Neural cell (in vitro differentiated cells): ENCODE data around the gene CLCA1. TPM values are rescaled to one million over a fixed set of nuclear protein-coding genes. Genes with fewer than 3 reads are reported as not detected.

Experiments
- H2AFZ ChIP-seq: fragments of 200-600, 300-800 bp; sonication (generic), shearing (Covaris generic); 2 replicates; pipeline ENCODE4 v1.6.0; 2014; ENCODE audit warnings: low read depth, mild to moderate bottlenecking, antibody characterized with exemption, low read length, moderate library complexity
- H3F3A ChIP-seq: fragments of 200-600 bp; shearing (Covaris generic); 2 replicates; pipeline ENCODE4 v1.6.1; 2016; ENCODE audit warnings: mild to moderate bottlenecking, moderate library complexity, mixed read lengths, antibody characterized with exemption, low read length; ENCODE audit not compliant: insufficient read depth, poor library complexity, severe bottlenecking
- H3K27ac ChIP-seq: fragments of 200-600, 300-800 bp; sonication (generic), shearing (Covaris generic); 2 replicates; pipeline ENCODE4 v1.5.1; 2014; ENCODE audit warnings: mild to moderate bottlenecking, low read length, moderate library complexity
- H3K27me3 ChIP-seq: fragments of 300-800, 200-600 bp; sonication (generic), shearing (Covaris generic); 2 replicates; pipeline ENCODE4 v1.6.0; 2014; ENCODE audit warnings: mild to moderate bottlenecking, low read depth, low read length, moderate library complexity; ENCODE audit not compliant: insufficient read depth
- H3K36me3 ChIP-seq: fragments of 300-800, 200-600 bp; sonication (generic), shearing (Covaris generic); 2 replicates; pipeline ENCODE4 v1.5.1; 2014; ENCODE audit warnings: mild to moderate bottlenecking, antibody characterized with exemption, low read length, moderate library complexity; ENCODE audit not compliant: insufficient read depth
- H3K4me2 ChIP-seq: fragments of 300-800, 200-600 bp; sonication (generic), shearing (Covaris generic); 2 replicates; pipeline ENCODE4 v1.6.0; 2014; ENCODE audit warnings: mild to moderate bottlenecking, low read length
- H3K4me3 ChIP-seq: fragments of 300-800, 200-600 bp; sonication (generic), shearing (Covaris generic); 2 replicates; pipeline ENCODE4 v1.5.1; 2014; ENCODE audit warnings: mild to moderate bottlenecking, low read length, moderate library complexity
- H3K79me2 ChIP-seq: fragments of 200-600 bp; shearing (Covaris generic); replicated peaks from 2 replicates; pipeline ENCODE4 v1.6.0; 2014; ENCODE audit warnings: mild to moderate bottlenecking, low read length, moderate library complexity; ENCODE audit not compliant: insufficient read depth
- H3K9ac ChIP-seq: fragments of 300-800, 200-600 bp; sonication (generic), shearing (Covaris generic); 2 replicates; pipeline ENCODE4 v1.6.1; 2016; ENCODE audit warnings: mild to moderate bottlenecking, low read length, mixed read lengths
- H3K9me2 ChIP-seq: fragments of 200-600 bp; shearing (Covaris generic); 2 replicates; pipeline ENCODE4 v1.6.1; 2016; ENCODE audit warnings: mild to moderate bottlenecking, low read length, mixed read lengths; ENCODE audit not compliant: insufficient read depth
- H3K9me3 ChIP-seq: fragments of 200-600, 300-800 bp; sonication (generic), shearing (Covaris generic); 2 replicates; pipeline ENCODE4 v1.6.1; 2016; ENCODE audit warnings: mild to moderate bottlenecking, mixed run types, low read length, moderate library complexity, mixed read lengths
- H4K20me1 ChIP-seq: fragments of 200-600 bp; shearing (Covaris generic); 2 replicates; pipeline ENCODE4 v1.6.1; 2016; ENCODE audit warnings: mild to moderate bottlenecking, mixed run types; ENCODE audit not compliant: insufficient read depth
- EP300 ChIP-seq: fragments of 450-650 bp; conservative IDR thresholded peaks from 2 replicates; pipeline ENCODE4 v1.6.1; 2014; ENCODE audit warnings: antibody characterized with exemption, mild to moderate bottlenecking, moderate library complexity; ENCODE audit not compliant: poor library complexity, severe bottlenecking
- EZH2 ChIP-seq: fragments of 200-600, 300-800 bp; shearing (Covaris generic), sonication (generic); IDR thresholded peaks from 2 replicates; pipeline ENCODE4 v1.6.1; 2014; ENCODE audit warnings: antibody characterized with exemption, low read length, borderline replicate concordance, mild to moderate bottlenecking; ENCODE audit not compliant: insufficient read depth, poor library complexity, severe bottlenecking
- MXI1 ChIP-seq: fragments of 450-650 bp; conservative IDR thresholded peaks from 2 replicates; pipeline ENCODE4 v1.6.1; 2014; ENCODE audit warnings: antibody characterized with exemption, mild to moderate bottlenecking; ENCODE audit not compliant: poor library complexity, severe bottlenecking
- POLR2AphosphoS5 ChIP-seq: IDR thresholded peaks from 2 replicates; pipeline ENCODE4 v1.6.1; 2012
- RAD21 ChIP-seq: fragments of 450-650 bp; conservative IDR thresholded peaks from 2 replicates; pipeline ENCODE4 v1.6.1; 2014; ENCODE audit warnings: antibody characterized with exemption, mild to moderate bottlenecking, moderate library complexity
- REST ChIP-seq: IDR thresholded peaks from 2 replicates; pipeline ENCODE4 v1.6.1; 2012; ENCODE audit warnings: borderline replicate concordance
- SMC3 ChIP-seq: fragments of 450-650 bp; conservative IDR thresholded peaks from 2 replicates; pipeline ENCODE4 v1.6.1; 2014; ENCODE audit warnings: antibody characterized with exemption, mild to moderate bottlenecking, moderate library complexity; ENCODE audit not compliant: poor library complexity
- TAF1 ChIP-seq: IDR thresholded peaks from 2 replicates; pipeline ENCODE4 v1.6.1; 2012; ENCODE audit warnings: low read depth
- polyA plus RNA-seq: library from polyadenylated mRNA; depleted of rRNA; stranded (reverse); fragments of >200 nt; gene quantifications from 2 replicates; pipeline ENCODE4 v1.2.3, GENCODE V29; 2014
- TF ChIP-seq, protein P1 (sequence below): fragments of 450-650 bp; IDR thresholded peaks from 2 replicates; pipeline ENCODE4 v1.5.1; 2014; ENCODE audit warnings: antibody characterized with exemption, mild to moderate bottlenecking, moderate library complexity; ENCODE audit not compliant: poor library complexity, severe bottlenecking

CLCA1 gene
- polyA plus RNA-seq, 1 donor from 2014 or later = not detected

GRCh38 chr1:86449103-86449502 lies 19.6 kb upstream of the CLCA1 start:
- no peak overlapping the region for H3K4me3 ChIP-seq
- H3K9me2 ChIP-seq = no peaks in the 10 kb centered on the region
- H3K79me2 ChIP-seq = no peaks in the 10 kb centered on the region
- no peaks in the 10 kb centered on the region for H3K27me3 ChIP-seq
- no peak overlapping the region for H3K27ac ChIP-seq
- no peaks in the 10 kb centered on the region for H3K36me3 ChIP-seq
- no peak overlapping the region for H3K9ac ChIP-seq
- no peaks in the 10 kb centered on the region for H3K9me3 ChIP-seq
- H4K20me1 ChIP-seq = no peaks in the 10 kb centered on the region
- no peak overlapping the region for H3K4me2 ChIP-seq
- TF ChIP-seq POLR2AphosphoS5 = no peak
- TF ChIP-seq MXI1 = no peak
- TF ChIP-seq RAD21 = no peak
- TF ChIP-seq, protein P1, sequence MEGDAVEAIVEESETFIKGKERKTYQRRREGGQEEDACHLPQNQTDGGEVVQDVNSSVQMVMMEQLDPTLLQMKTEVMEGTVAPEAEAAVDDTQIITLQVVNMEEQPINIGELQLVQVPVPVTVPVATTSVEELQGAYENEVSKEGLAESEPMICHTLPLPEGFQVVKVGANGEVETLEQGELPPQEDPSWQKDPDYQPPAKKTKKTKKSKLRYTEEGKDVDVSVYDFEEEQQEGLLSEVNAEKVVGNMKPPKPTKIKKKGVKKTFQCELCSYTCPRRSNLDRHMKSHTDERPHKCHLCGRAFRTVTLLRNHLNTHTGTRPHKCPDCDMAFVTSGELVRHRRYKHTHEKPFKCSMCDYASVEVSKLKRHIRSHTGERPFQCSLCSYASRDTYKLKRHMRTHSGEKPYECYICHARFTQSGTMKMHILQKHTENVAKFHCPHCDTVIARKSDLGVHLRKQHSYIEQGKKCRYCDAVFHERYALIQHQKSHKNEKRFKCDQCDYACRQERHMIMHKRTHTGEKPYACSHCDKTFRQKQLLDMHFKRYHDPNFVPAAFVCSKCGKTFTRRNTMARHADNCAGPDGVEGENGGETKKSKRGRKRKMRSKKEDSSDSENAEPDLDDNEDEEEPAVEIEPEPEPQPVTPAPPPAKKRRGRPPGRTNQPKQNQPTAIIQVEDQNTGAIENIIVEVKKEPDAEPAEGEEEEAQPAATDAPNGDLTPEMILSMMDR = no peak
- no peak for TF ChIP-seq REST
- no peak overlapping the region for H2AFZ ChIP-seq
- no peaks in the 10 kb centered on the region for H3F3A ChIP-seq

DNA sequence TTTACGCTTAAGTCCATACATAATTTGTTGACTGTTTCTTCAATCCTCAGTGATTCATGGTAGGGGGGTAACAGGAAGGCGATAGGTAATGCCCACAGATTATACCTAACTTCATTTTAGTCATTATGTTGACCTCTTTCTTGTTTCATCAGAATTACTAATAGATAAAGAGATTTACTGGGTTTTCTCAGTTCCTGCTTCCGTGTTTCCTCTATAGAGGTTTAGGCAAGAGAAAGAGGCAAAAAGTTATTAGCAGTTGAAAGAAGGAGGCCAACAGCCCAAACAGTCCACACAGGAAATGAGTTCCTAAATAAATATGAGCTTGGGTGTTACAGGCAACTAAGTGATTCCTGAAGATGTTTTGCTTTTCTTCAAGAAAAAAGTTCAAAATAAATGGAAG lies 17.9 kb upstream of the CLCA1 start:
- H3F3A ChIP-seq = no peaks in the 10 kb centered on the region
- no peak overlapping the region for H3K27ac ChIP-seq
- H3K27me3 ChIP-seq = no peaks in the 10 kb centered on the region
- no peaks in the 10 kb centered on the region for H3K9me2 ChIP-seq
- no peak for TF ChIP-seq EP300
- TF ChIP-seq POLR2AphosphoS5 = no peak
- no peaks in the 10 kb centered on the region for H4K20me1 ChIP-seq
- no peak overlapping the region for H3K9ac ChIP-seq
- no peaks in the 10 kb centered on the region for H3K9me3 ChIP-seq
- H3K4me2 ChIP-seq = no peak overlapping the region
- no peaks in the 10 kb centered on the region for H3K79me2 ChIP-seq
- no peaks in the 10 kb centered on the region for H3K36me3 ChIP-seq
- H2AFZ ChIP-seq = no peak overlapping the region
- no peak overlapping the region for H3K4me3 ChIP-seq

DNA sequence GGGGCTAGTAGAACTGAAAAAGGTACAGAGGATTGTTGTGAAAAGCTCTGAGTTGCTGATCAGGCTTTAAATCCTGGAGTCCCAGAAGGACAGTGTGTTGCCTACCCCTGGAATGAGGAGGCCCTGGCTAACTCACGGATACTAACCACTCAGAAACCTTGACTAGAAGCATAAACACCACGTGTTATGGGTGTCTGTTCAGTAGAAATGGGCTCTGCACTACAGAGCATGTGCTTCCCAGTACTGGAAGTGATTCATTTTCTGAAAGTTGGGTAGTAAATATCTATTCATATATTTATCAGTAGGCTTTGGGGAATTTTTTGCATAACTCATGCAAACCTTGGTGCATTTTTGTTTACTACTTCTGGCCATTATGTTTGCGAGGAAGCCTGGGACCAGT lies 15.1 kb upstream of the CLCA1 start:
- Histone ChIP-seq H3K4me3 (no peak overlapping the region), H3F3A (no peaks in the 10 kb centered on the region), H2AFZ (no peak overlapping the region), H3K9ac (no peak overlapping the region), H3K4me2 (no peak overlapping the region), H4K20me1 (no peaks in the 10 kb centered on the region), H3K27me3 (no peaks in the 10 kb centered on the region), H3K36me3 (no peaks in the 10 kb centered on the region), H3K9me3 (no peaks in the 10 kb centered on the region), H3K79me2 (no peaks in the 10 kb centered on the region), H3K9me2 (no peaks in the 10 kb centered on the region), H3K27ac (no peak overlapping the region)
- TF ChIP-seq, protein P1 = no peak
- no peak for TF ChIP-seq SMC3
- TF ChIP-seq MXI1 = no peak
- TF ChIP-seq REST = no peak
- no peak for TF ChIP-seq RAD21
- no peak for TF ChIP-seq TAF1
- TF ChIP-seq POLR2AphosphoS5 = no peak
- no peak for TF ChIP-seq EP300
- TF ChIP-seq EZH2 = no peak
